CD4-positive, alpha-beta T cell treated with Interleukin-15 for 1 hour (primary cell): Measurements from ENCODE around the gene U2AF1.
"Not testable (repeated sequence)": the region's sequence is repeated elsewhere in the genome, so short reads cannot be mapped to it uniquely, and the experiment has no call there.

Source experiments
- DNase-seq: peaks from one replicate; pipeline ENCODE4 v3.0.0-alpha.2; 2020

Gene U2AF1

DNA sequence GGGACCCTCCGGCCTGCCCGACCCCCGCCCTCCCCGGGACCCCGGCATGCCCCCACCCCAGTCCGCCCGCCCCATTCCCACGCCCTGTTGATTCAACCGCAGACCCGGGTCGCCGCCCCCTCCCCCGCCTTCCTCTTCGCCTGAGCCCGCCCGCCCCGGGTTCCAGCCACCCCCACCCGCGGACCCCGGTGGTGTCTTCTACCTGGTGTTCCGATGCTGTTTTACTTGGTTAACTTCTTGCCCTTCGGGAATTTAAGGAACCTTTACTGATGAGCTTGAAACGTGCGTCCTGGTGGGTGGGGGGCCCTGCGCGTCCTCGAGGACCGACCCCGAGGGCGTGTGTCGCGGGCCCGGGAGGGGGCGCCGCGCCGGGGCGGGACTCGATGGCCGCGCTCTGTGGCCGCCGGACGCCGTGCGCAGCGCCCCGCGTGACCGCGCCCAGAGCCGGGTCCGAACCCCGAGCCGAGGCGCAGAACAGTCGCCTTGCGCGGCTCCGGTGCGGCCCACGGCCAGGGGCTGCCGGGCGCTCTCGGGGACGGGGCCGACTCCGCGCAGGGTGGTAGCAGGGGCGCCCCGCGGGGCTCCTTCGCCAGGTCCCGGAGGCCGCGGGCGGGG lies 31.2 kb downstream of the U2AF1 start:
- not testable (repeated sequence) for DNase-seq

- DNase-seq = not testable (repeated sequence)
Measured at GRCh38 chr21:43075170-43076022, 32.0 kb downstream of the U2AF1 start, which contains the start of gene CBS. CBS (minus strand) TSS chr21:43075835; CDS start chr21:43072193, 3,642 bp downstream.

DNA sequence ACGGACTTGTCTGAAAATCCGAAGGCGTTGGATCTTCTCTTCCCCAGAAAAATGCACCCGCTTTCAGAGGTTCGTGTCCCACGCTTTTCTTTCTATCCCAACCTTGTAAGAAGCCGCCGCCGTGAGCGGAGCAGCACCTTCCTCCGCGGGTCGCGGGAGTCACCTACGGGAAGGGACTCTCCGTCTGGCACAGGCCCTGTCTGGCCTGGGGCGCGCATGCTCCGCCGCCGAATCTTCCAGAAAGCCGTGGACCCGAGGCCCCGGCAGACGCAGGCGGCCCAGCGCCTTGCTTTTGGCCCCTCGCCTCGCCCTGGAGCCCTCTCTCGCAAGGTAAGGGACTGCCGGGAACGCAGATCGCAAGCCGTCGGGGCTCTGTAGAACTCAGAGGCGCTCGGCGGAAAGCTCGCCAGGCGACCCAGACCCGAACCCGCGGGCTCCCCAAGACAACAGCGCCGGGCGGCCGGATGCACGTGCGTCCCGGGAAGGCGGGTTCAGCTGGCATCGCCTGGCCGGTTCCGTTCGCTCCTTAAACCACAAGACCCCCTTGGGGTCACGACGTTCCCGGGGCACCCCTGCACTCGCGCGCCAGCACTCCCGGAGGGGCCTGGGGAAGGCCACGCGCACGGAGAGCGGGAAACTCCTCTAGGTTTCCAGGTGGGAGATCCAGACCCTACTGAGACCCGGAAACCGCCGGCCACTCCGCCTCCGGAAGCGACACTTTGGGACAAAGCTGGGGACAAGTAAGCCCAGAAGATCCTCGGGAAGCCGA lies 32.8 kb downstream of the U2AF1 start:
- DNase-seq = not testable (repeated sequence)

DNA sequence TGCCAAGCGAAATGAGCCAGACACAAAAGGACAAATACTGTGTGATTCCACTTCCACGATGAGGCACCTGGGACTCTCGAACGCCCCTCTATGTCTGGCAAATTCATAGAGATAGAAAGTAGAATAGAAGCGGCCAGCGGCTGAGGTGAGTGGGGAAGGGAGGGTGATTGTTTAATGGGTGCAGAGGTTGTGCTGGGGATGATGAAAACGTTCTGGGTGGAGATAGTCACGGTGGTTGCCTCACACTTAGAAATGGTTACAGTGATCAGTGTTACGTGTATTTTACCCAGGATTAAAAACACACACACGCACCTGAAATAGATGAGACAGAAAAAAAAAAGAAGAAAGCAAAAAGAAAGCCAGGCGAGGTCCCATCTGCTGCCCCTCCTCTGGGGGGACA lies 34.6 kb downstream of the U2AF1 start:
- DNase-seq = not testable (repeated sequence)

DNA sequence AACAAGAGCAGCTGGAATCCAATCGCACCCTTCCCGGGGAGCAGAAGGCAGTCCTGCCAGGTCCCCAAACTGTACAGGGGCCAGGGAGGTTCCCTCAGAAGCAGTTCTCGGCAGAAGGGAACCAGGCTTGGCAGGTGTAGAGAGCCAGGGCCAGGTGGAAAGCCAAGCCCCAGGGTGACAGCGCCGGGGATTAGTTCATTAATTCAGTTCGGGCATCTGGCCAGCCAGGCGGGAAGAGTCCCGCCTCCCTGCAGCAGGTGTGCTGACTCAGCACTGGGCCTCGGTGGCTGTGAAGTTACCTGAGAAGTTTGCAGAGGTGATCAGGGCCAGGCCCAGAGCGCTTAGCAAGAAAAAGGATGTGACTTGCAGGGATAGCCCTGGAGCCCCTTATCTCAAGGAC lies 37.7 kb downstream of the U2AF1 start:
- not testable (repeated sequence) for DNase-seq

DNA sequence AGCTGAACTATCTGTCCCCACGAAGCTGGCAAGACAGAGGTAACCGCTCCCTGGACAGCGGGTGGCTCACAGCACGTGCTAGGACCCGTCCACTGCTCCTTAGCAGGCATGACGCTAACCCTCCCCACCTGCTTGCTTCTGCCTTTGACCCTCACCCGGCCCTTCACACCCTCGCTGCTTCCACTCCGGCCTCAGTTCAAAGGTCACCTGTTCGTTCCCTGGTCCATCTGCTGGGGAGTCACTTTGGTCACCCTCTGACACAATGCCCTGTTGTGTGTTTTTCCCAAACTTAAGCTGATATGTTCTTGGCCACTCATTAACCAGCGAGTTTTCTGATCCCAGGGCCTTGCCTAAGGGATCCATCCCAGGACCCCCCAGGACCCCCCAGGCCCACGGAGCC lies 39.3 kb downstream of the U2AF1 start:
- DNase-seq = not testable (repeated sequence)

- not testable (repeated sequence) for DNase-seq
Measured at GRCh38 chr21:43066690-43067089, 40.7 kb downstream of the U2AF1 start.

- not testable (repeated sequence) for DNase-seq
Measured at GRCh38 chr21:43065991-43066390, 41.4 kb downstream of the U2AF1 start.

- not testable (repeated sequence) for DNase-seq
Measured at GRCh38 chr21:43064265-43064917, 43.0 kb downstream of the U2AF1 start.

DNA sequence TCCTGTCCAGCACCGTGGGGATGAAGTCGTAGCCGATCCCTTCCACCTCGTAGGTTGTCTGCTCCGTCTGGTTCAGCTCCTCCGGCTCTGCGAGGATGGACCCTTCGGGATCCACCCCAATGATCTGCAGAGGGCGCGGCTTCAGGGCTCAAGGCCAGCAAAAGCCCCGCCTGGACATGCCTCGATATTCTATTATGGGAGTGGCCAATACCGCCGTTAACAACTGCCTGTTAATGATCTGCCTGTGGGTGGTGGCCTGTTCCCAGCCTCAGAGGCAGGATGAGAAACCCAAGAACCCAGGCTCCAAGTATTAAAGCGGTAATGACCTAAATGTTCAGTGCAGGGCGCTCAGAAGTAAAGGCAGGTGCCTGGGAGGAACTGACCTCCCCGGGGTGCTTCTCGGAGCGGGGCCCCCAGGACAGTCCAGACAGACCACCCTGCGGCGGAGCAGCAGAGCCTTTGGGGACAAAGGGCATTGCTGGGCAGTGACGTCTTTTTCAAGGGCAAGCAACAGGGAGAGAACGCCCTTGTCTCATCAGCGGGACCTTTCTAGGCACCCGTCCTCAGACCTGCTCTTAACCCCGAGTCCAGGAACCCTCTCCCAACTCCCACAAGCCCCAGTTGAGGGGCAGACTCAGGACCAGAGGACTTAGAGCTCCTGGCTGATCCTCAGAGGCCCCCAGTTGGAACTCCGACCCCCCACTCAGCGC lies 44.3 kb downstream of the U2AF1 start:
- not testable (repeated sequence) for DNase-seq

- DNase-seq = not testable (repeated sequence)
Measured at GRCh38 chr21:43053112-43053511, 54.3 kb downstream of the U2AF1 start.

DNA sequence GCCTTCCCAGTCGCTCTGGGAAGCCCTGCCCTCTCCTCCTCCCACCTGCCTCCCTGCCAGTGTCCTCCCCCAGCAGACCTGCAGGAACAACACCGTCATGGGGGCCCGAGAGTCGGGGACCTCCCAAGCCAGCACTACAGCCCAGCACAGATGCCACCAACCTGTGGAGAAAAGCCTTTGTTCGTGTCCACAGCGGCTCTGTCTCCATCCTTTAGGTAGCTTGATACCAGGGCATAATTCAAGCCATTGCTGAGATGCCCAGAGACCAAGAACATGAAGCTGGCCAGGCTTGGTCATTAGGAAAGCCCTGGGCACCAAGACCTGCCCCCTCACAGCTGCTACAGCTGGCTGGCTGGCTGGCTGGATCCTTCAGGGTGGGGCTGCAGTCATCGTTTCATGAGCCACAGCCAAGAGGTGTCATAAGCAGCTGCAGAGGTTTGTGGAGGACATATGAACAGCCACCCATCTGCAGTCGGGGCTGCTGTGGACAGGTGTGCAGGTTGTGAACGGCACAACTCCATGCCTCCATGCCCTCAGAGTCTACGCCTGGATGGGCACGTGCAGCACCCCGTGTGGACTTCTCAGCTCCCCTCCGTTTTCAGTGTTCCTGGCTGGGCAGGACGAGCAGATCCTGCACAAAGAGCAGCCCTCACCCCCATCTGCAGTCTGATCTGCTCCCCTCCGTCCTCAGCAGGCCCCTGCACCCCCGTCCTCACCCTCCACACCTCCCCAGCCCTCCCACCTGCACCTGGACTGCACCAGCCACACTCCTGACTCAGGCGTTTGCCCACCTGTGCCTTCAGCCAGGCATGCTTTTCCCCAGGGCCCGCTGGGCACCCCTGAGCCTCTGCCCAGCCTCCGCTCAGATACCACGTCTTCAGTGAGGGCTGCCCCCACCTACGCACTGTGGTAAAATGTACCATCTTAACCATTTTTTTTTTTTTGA lies 61.2 kb downstream of the U2AF1 start:
- not testable (repeated sequence) for DNase-seq

GRCh38 chr21:43045165-43045875 lies 62.0 kb downstream of the U2AF1 start:
- not testable (repeated sequence) for DNase-seq

DNA sequence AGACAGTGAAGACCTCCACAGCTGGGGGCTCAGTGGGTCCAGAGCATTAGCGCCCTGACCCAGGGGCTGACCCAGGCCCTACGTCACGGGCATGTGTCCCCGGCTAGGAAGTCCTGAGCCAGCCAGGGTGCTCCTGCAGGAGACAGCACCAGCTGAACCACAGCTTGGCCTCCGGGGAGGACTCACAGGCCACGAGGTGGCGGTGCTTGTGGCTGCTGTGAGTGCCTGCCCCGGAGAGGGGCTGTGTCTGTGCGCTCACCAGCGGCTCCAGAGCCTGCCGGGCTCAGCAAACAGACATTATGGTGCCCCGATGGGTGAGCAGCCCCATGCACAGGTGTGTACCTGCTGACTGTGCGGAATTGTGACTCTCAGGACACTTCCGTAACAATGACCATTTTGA lies 62.8 kb downstream of the U2AF1 start:
- not testable (repeated sequence) for DNase-seq

GRCh38 chr21:43043291-43043690 lies 64.1 kb downstream of the U2AF1 start:
- DNase-seq = not testable (repeated sequence)
